IMR-90 (cell line): ENCODE data around the gene ZNF610.
A peak's percentile ranks its signal among the peaks of the same experiment; 100 is the strongest.

Experiments used
- CTCF ChIP-seq: conservative IDR thresholded peaks from 2 replicates; pipeline ENCODE4 v1.5.1; 2012; ENCODE audit warnings: mild to moderate bottlenecking, low read depth, low read length, improper control_type of control experiment
- POLR2A ChIP-seq: IDR thresholded peaks from 2 replicates; pipeline ENCODE4 v1.6.1; 2012; ENCODE audit warnings: mild to moderate bottlenecking, low read depth, low read length
- RAD21 ChIP-seq: IDR thresholded peaks from 2 replicates; pipeline ENCODE4 v1.6.1; 2012; ENCODE audit warnings: low read length, improper control_type of control experiment
- SMC3 ChIP-seq: fragments of 150-350 bp; IDR thresholded peaks from 2 replicates; pipeline ENCODE4 v1.6.1; 2016; ENCODE audit warnings: low read depth, mild to moderate bottlenecking, antibody characterized with exemption, low read length, moderate library complexity
- USF2 ChIP-seq: fragments of 150-350 bp; IDR thresholded peaks from 2 replicates; pipeline ENCODE4 v1.6.1; 2017; ENCODE audit warnings: mild to moderate bottlenecking, antibody characterized with exemption, low read length, low read depth

- TF ChIP-seq CTCF: no peak
- peak; percentile 80 for TF ChIP-seq POLR2A
- no peak for TF ChIP-seq USF2
- TF ChIP-seq SMC3: no peak
- TF ChIP-seq RAD21: no peak
Measured at GRCh38 chr19:52369559-52370340, 33.7 kb downstream of the ZNF610 start, which contains the start of gene ZNF880.
